ENCODE results near the gene KRTAP20-1. TPM values are rescaled to one million over a fixed set of nuclear protein-coding genes. Genes with fewer than 3 reads are reported as not detected.

The KRTAP20-1 gene
- total RNA-seq, 1 experiment from 2014 or later, result not detected

- POLR2A ChIA-PET, result no interaction called here
- no peak for TF ChIP-seq CTCF (IDR thresholded peaks at IDR 0.05; ENCODE audit: insufficient read depth in 1 of 2, low read depth in 1 of 2, low read length in 1 of 2, severe bottlenecking in 1 of 2, unreplicated experiment in 1 of 2)
- BruUV-seq (replicated peaks), result no TSS peak
- intact Hi-C loops (cut with micrococcal nuclease; ENCODE audit: unreplicated experiment), result no loop called here
- Histone ChIP-seq H3K4me3 (ENCODE audit: low read depth, low read length) (no peak overlapping the region), H3K9me3 (no peaks in the 10 kb centered on the region), H3K36me3 (ENCODE audit: control insufficient read depth, insufficient read depth, low read length) (no peaks in the 10 kb centered on the region), H3K4me1 (no peaks in the 10 kb centered on the region), H3K27me3 (replicated peaks; ENCODE audit: control insufficient read depth, insufficient read depth, low read length) (no peaks in the 10 kb centered on the region)
- Mint-ChIP-seq H3K4me1 (ENCODE audit: low read depth, unreplicated experiment) (no peaks in the 10 kb centered on the region), H3K27me3 (ENCODE audit: insufficient read depth, unreplicated experiment) (peaks cover 5% of the 10 kb centered on the region), H3K9me3 (ENCODE audit: unreplicated experiment) (no peaks in the 10 kb centered on the region), H3K4me3 (ENCODE audit: unreplicated experiment) (no peak overlapping the region), H3K27ac (ENCODE audit: unreplicated experiment) (no peak overlapping the region), H3K36me3 (ENCODE audit: insufficient read depth, unreplicated experiment) (no peaks in the 10 kb centered on the region)
- CTCF ChIA-PET, result no interaction called here
- no peak for DNase-seq
Measured at GRCh38 chr21:30579346-30579745, 36.9 kb upstream of the KRTAP20-1 start.

- ChIA-PET CTCF (no interaction called here), POLR2A (no interaction called here)
- Histone ChIP-seq H3K36me3 (ENCODE audit: control insufficient read depth, insufficient read depth, low read length) (no peaks in the 10 kb centered on the region), H3K27me3 (replicated peaks; ENCODE audit: control insufficient read depth, insufficient read depth, low read length) (no peaks in the 10 kb centered on the region), H3K4me3 (ENCODE audit: low read depth, low read length) (no peak overlapping the region), H3K4me1 (no peaks in the 10 kb centered on the region), H3K9me3 (no peaks in the 10 kb centered on the region)
- H3K4me1 Mint-ChIP-seq (ENCODE audit: low read depth, unreplicated experiment), result no peaks in the 10 kb centered on the region
- DNase-seq, result no peak
- TF ChIP-seq CTCF (IDR thresholded peaks at IDR 0.05; ENCODE audit: insufficient read depth in 1 of 2, low read depth in 1 of 2, low read length in 1 of 2, severe bottlenecking in 1 of 2, unreplicated experiment in 1 of 2), result no peak
- intact Hi-C loops (cut with micrococcal nuclease; ENCODE audit: unreplicated experiment), result no loop called here
- no peaks in the 10 kb centered on the region for H3K9me3 Mint-ChIP-seq (ENCODE audit: unreplicated experiment)
- no TSS peak for BruUV-seq (replicated peaks)
- no peak overlapping the region for H3K27ac Mint-ChIP-seq (ENCODE audit: unreplicated experiment)
- H3K4me3 Mint-ChIP-seq (ENCODE audit: unreplicated experiment), result no peak overlapping the region
- H3K27me3 Mint-ChIP-seq (ENCODE audit: insufficient read depth, unreplicated experiment), result peaks cover 5% of the 10 kb centered on the region
- H3K36me3 Mint-ChIP-seq (ENCODE audit: insufficient read depth, unreplicated experiment), result no peaks in the 10 kb centered on the region
Measured at GRCh38 chr21:30580132-30580531, 36.1 kb upstream of the KRTAP20-1 start.

- no TSS peak for BruUV-seq (replicated peaks)
- intact Hi-C loops (cut with micrococcal nuclease; ENCODE audit: unreplicated experiment), result no loop called here
- H3K27ac Mint-ChIP-seq (ENCODE audit: unreplicated experiment), result no peak overlapping the region
- Histone ChIP-seq H3K36me3 (ENCODE audit: control insufficient read depth, insufficient read depth, low read length) (no peaks in the 10 kb centered on the region), H3K27me3 (replicated peaks; ENCODE audit: control insufficient read depth, insufficient read depth, low read length) (no peaks in the 10 kb centered on the region), H3K4me1 (no peaks in the 10 kb centered on the region), H3K4me3 (ENCODE audit: low read depth, low read length) (no peak overlapping the region), H3K9me3 (no peaks in the 10 kb centered on the region)
- no peaks in the 10 kb centered on the region for H3K4me1 Mint-ChIP-seq (ENCODE audit: low read depth, unreplicated experiment)
- DNase-seq, result no peak
- H3K36me3 Mint-ChIP-seq (ENCODE audit: insufficient read depth, unreplicated experiment), result no peaks in the 10 kb centered on the region
- ChIA-PET POLR2A (no interaction called here), CTCF (no interaction called here)
- H3K9me3 Mint-ChIP-seq (ENCODE audit: unreplicated experiment), result no peaks in the 10 kb centered on the region
- H3K4me3 Mint-ChIP-seq (ENCODE audit: unreplicated experiment), result no peak overlapping the region
- H3K27me3 Mint-ChIP-seq (ENCODE audit: insufficient read depth, unreplicated experiment), result peaks cover 2% of the 10 kb centered on the region
- no peak for TF ChIP-seq CTCF (IDR thresholded peaks at IDR 0.05; ENCODE audit: insufficient read depth in 1 of 2, low read depth in 1 of 2, low read length in 1 of 2, severe bottlenecking in 1 of 2, unreplicated experiment in 1 of 2)
Measured at GRCh38 chr21:30582870-30583269, 33.4 kb upstream of the KRTAP20-1 start.
